GM12875 (cell line): ENCODE data around the gene MAPK14.

ENCODE experiments used
- H3K4me3 ChIP-seq: one replicate; pipeline ENCODE4 v1.5.1; 2011; ENCODE audit warnings: low read depth, low read length, control low read depth
- TF ChIP-seq, protein P1 (sequence below): IDR thresholded peaks from 2 replicates; pipeline ENCODE4 v1.5.1; 2011; ENCODE audit warnings: low read depth, mild to moderate bottlenecking, control low read depth, inconsistent platforms, low read length, moderate library complexity, borderline replicate concordance; ENCODE audit not compliant: insufficient read depth

MAPK14 gene

DNA sequence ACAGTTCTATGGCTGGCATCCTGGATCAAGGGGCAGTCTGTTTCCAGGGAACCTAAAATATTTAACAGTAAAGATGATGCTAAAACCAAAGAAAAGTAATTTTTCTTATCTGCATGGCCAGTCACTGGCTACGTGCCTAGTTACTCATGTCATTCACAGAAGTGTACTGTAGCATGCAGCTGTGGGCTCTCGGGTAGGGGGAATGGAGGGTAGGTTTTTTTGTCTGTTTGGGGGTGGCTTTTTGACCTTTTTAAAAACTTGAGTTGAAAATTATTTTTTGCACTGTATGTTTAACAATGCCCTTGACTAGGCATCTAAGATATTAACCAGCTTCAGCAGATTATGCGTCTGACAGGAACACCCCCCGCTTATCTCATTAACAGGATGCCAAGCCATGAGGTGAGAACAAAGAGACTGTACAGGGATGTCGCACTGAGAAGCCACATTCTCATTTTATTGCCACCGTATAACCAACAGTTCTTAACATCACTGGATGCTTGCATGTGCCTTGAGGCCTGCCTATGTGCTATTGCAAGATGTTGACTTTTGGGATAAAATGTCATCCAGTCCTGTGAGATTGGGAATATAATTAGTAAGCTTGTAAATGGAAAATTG, 72.4 kb downstream of the MAPK14 start:
- no peak overlapping the region for H3K4me3 ChIP-seq

DNA sequence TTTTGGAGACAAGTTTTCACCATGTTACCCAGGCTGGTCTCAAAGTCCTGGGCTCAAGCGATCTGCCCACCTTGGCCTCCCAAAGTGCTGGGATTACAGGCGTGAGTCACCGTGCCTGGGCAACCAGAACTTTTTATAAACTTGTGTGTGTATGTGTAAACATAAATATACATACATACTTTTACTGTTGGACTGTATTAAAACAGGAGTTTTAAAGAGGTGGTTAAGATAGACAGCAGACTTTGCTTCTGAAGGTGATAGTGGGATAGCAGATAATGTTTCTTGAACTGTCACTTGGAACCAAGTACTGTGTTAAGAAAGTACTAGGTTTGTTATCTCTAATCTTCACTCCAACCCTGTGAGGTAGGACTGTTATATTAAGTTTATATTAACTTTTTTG, 74.1 kb downstream of the MAPK14 start:
- TF ChIP-seq, protein P1, sequence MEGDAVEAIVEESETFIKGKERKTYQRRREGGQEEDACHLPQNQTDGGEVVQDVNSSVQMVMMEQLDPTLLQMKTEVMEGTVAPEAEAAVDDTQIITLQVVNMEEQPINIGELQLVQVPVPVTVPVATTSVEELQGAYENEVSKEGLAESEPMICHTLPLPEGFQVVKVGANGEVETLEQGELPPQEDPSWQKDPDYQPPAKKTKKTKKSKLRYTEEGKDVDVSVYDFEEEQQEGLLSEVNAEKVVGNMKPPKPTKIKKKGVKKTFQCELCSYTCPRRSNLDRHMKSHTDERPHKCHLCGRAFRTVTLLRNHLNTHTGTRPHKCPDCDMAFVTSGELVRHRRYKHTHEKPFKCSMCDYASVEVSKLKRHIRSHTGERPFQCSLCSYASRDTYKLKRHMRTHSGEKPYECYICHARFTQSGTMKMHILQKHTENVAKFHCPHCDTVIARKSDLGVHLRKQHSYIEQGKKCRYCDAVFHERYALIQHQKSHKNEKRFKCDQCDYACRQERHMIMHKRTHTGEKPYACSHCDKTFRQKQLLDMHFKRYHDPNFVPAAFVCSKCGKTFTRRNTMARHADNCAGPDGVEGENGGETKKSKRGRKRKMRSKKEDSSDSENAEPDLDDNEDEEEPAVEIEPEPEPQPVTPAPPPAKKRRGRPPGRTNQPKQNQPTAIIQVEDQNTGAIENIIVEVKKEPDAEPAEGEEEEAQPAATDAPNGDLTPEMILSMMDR: no peak
- H3K4me3 ChIP-seq: no peak overlapping the region

More for the DNA sequence above, 72.4 kb downstream of the MAPK14 start:
- TF ChIP-seq, protein P1: no peak

DNA sequence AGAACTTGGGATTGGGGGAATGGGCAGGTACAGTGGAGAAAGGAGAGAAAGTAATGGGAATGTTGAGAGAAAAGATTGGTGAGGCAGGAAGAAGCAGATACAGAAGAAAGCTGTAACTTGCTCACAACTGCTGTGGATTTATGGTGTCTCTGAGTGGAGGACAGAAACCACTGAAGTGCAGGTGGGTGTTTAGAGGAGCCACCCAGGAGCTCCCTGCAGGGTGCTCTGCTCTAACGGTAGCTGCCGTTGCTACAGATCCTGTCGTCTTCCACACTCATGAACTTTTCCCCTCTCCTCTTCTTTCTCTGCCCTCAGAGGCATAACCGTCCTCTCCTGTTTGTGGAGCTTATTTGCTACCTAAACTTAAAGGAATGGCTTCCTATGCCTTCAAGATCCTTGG, 75.2 kb downstream of the MAPK14 start:
- TF ChIP-seq, protein P1: no peak
- H3K4me3 ChIP-seq: no peak overlapping the region

DNA sequence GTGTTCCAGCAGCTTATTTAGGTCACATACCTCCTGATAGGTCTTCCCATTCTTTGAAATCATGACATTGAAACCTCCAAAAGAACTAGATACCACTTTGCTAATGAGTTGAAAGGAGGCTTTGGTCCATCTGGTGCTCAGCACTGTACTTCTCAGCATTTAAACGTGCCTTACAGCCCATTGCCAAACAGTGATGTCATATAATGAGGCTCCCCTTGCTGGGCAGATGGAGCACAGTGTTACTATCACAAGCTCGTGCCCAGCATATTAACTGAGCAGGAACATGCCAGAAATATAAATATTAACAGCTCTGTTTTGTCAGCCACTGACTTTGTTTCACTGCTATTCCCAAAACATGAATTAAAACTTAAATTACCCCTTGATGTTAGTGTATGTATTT, 77.2 kb downstream of the MAPK14 start:
- H3K4me3 ChIP-seq: no peak overlapping the region
- TF ChIP-seq, protein P1: no peak

DNA sequence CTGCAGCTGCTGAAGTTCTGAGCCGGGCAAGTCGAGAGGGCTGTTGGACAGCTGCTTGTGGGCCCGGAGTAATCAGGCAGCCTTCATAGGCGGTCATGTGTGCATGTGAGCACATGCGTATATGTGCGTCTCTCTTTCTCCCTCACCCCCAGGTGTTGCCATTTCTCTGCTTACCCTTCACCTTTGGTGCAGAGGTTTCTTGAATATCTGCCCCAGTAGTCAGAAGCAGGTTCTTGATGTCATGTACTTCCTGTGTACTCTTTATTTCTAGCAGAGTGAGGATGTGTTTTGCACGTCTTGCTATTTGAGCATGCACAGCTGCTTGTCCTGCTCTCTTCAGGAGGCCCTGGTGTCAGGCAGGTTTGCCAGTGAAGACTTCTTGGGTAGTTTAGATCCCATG, 81.5 kb downstream of the MAPK14 start:
- TF ChIP-seq, protein P1: no peak

DNA sequence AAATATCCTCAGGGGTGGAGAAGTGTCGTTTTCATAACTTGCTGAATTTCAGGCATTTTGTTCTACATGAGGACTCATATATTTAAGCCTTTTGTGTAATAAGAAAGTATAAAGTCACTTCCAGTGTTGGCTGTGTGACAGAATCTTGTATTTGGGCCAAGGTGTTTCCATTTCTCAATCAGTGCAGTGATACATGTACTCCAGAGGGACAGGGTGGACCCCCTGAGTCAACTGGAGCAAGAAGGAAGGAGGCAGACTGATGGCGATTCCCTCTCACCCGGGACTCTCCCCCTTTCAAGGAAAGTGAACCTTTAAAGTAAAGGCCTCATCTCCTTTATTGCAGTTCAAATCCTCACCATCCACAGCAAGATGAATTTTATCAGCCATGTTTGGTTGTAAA, 82.4 kb downstream of the MAPK14 start:
- H3K4me3 ChIP-seq: no peak overlapping the region
- TF ChIP-seq, protein P1: no peak

More for the DNA sequence above, 81.5 kb downstream of the MAPK14 start:
- H3K4me3 ChIP-seq: no peak overlapping the region

DNA sequence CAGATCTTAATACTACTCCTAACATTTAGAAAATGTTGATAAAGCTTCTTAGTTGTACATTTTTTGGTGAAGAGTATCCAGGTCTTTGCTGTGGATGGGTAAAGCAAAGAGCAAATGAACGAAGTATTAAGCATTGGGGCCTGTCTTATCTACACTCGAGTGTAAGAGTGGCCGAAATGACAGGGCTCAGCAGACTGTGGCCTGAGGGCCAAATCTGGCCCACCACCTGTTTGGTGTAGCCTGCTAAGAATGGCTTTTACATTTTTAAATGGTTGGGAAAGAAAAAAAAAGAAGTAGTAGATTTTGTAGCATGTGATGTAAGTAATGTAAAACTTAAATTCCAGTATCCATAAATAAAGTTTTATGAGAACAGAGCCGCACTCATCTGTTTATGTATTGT, 83.3 kb downstream of the MAPK14 start:
- TF ChIP-seq, protein P1: no peak
- H3K4me3 ChIP-seq: no peak overlapping the region
